K562 (cell line): ENCODE data around the gene ZNHIT2.

ENCODE experiments used
- BCOR ChIP-seq: fragments of 450-650 bp; IDR thresholded peaks from 2 replicates; pipeline ENCODE4 v1.6.1; 2016
- CHD2 ChIP-seq: IDR thresholded peaks from 2 replicates; pipeline ENCODE4 v1.6.1; 2011; ENCODE audit warnings: low read depth, low read length
- NRF1 ChIP-seq, 2 experiments: fragments of 450-650 bp; IDR thresholded peaks in 1 of 2; conservative IDR thresholded peaks in 1 of 2; 2 replicates each; pipeline ENCODE4 v1.6.1; 2014; ENCODE audit warnings: mild to moderate bottlenecking in 2 of 2
- PHF20 ChIP-seq: fragments of 450-650 bp; IDR thresholded peaks from 2 replicates; pipeline ENCODE4 v1.6.1; 2018; ENCODE audit not compliant: partially characterized antibody
- POLR2AphosphoS5 ChIP-seq: IDR thresholded peaks from 2 replicates; pipeline ENCODE4 v1.6.1; 2011; ENCODE audit warnings: mild to moderate bottlenecking, low read depth, low read length, moderate library complexity; ENCODE audit not compliant: control insufficient read depth, insufficient read depth
- RBBP5 ChIP-seq: fragments of 200-600 bp; sonication (generic); IDR thresholded peaks from 2 replicates; pipeline ENCODE4 v1.6.1; 2012; ENCODE audit warnings: borderline replicate concordance, mild to moderate bottlenecking, low read length, control low read depth, inconsistent platforms; ENCODE audit not compliant: insufficient read depth, poor library complexity, severe bottlenecking
- SOX6 ChIP-seq: fragments of 450-650 bp; IDR thresholded peaks from 2 replicates; pipeline ENCODE4 v1.6.1; 2014; ENCODE audit warnings: mild to moderate bottlenecking
- XRCC4 ChIP-seq: IDR thresholded peaks from one replicate; pipeline ENCODE4 v1.6.1; 2011; ENCODE audit not compliant: insufficient read depth, insufficient read length; ENCODE audit errors: extremely low read depth
- TF ChIP-seq, protein P1 (sequence below): fragments of 450-650 bp; IDR thresholded peaks from 2 replicates; pipeline ENCODE4 v1.6.1; 2016
- TF ChIP-seq, protein P2 (sequence below): fragments of 250-450 bp; sonication (Bioruptor Pico); IDR thresholded peaks from 2 replicates; pipeline ENCODE4 v1.4.0; 2020

- TF ChIP-seq, protein P1, sequence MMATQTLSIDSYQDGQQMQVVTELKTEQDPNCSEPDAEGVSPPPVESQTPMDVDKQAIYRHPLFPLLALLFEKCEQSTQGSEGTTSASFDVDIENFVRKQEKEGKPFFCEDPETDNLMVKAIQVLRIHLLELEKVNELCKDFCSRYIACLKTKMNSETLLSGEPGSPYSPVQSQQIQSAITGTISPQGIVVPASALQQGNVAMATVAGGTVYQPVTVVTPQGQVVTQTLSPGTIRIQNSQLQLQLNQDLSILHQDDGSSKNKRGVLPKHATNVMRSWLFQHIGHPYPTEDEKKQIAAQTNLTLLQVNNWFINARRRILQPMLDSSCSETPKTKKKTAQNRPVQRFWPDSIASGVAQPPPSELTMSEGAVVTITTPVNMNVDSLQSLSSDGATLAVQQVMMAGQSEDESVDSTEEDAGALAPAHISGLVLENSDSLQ, result no peak
- TF ChIP-seq, protein P2, sequence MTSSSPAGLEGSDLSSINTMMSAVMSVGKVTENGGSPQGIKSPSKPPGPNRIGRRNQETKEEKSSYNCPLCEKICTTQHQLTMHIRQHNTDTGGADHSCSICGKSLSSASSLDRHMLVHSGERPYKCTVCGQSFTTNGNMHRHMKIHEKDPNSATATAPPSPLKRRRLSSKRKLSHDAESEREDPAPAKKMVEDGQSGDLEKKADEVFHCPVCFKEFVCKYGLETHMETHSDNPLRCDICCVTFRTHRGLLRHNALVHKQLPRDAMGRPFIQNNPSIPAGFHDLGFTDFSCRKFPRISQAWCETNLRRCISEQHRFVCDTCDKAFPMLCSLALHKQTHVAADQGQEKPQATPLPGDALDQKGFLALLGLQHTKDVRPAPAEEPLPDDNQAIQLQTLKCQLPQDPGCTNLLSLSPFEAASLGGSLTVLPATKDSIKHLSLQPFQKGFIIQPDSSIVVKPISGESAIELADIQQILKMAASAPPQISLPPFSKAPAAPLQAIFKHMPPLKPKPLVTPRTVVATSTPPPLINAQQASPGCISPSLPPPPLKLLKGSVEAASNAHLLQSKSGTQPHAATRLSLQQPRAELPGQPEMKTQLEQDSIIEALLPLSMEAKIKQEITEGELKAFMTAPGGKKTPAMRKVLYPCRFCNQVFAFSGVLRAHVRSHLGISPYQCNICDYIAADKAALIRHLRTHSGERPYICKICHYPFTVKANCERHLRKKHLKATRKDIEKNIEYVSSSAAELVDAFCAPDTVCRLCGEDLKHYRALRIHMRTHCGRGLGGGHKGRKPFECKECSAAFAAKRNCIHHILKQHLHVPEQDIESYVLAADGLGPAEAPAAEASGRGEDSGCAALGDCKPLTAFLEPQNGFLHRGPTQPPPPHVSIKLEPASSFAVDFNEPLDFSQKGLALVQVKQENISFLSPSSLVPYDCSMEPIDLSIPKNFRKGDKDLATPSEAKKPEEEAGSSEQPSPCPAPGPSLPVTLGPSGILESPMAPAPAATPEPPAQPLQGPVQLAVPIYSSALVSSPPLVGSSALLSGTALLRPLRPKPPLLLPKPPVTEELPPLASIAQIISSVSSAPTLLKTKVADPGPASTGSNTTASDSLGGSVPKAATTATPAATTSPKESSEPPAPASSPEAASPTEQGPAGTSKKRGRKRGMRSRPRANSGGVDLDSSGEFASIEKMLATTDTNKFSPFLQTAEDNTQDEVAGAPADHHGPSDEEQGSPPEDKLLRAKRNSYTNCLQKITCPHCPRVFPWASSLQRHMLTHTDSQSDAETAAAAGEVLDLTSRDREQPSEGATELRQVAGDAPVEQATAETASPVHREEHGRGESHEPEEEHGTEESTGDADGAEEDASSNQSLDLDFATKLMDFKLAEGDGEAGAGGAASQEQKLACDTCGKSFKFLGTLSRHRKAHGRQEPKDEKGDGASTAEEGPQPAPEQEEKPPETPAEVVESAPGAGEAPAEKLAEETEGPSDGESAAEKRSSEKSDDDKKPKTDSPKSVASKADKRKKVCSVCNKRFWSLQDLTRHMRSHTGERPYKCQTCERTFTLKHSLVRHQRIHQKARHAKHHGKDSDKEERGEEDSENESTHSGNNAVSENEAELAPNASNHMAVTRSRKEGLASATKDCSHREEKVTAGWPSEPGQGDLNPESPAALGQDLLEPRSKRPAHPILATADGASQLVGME (CRISPR knock-in tag), result no peak
- TF ChIP-seq BCOR (no peak), NRF1 (conservative IDR thresholded peaks at IDR 0.05 in 1 of 2, IDR thresholded peaks at IDR 0.05 in 1 of 2) (no peak), PHF20 (no peak), CHD2 (no peak), POLR2AphosphoS5 (no peak), XRCC4 (no peak), RBBP5 (no peak), SOX6 (no peak)
Observed at GRCh38 chr11:65096926-65097325, 20.6 kb downstream of the ZNHIT2 start.
